Measurements from ENCODE around the gene SEMA3E.

- TF ChIP-seq POLR2A (IDR thresholded peaks at IDR 0.05), result no peak
- TF ChIP-seq CTCF (IDR thresholded peaks at IDR 0.05), result no peak
Observed at GRCh38 chr7:83531766-83532165, 117.2 kb downstream of the SEMA3E start.
